IPS-NIHi7 (cell line): ENCODE results near the gene STK11.
"Not testable (repeated sequence)": the region's sequence is repeated elsewhere in the genome, so short reads cannot be mapped to it uniquely, and the experiment has no call there.

ENCODE experiments used
- DNase-seq: peaks from one replicate; pipeline ENCODE4 v3.0.0; 2012; ENCODE audit warnings: mixed read lengths; ENCODE audit errors: extremely low spot score

The STK11 gene

GRCh38 chr19:1208830-1209229 lies 3.3 kb downstream of the STK11 start:
- DNase-seq = not testable (repeated sequence)

- DNase-seq = no peak
Observed at GRCh38 chr19:1210227-1210538, 4.6 kb downstream of the STK11 start.

GRCh38 chr19:1211494-1212234 lies 6.1 kb downstream of the STK11 start:
- DNase-seq = peak; percentile 54

- no peak for DNase-seq
Observed at GRCh38 chr19:1213391-1214286, 8.1 kb downstream of the STK11 start.

GRCh38 chr19:1214299-1214861 lies 8.8 kb downstream of the STK11 start:
- DNase-seq = no peak

- no peak for DNase-seq
Observed at GRCh38 chr19:1214862-1215731, 9.5 kb downstream of the STK11 start.

GRCh38 chr19:1216756-1217155 lies 11.2 kb downstream of the STK11 start:
- no peak for DNase-seq

GRCh38 chr19:1217366-1217765 lies 11.8 kb downstream of the STK11 start:
- peak; percentile 60 for DNase-seq

GRCh38 chr19:1218751-1219567 lies 13.4 kb downstream of the STK11 start:
- DNase-seq = no peak

- DNase-seq = no peak
Observed at GRCh38 chr19:1219786-1220476, 14.4 kb downstream of the STK11 start.

- no peak for DNase-seq
Observed at GRCh38 chr19:1220477-1220930, 14.9 kb downstream of the STK11 start.

- peak; percentile 63 for DNase-seq
Observed at GRCh38 chr19:1220976-1221903, 15.7 kb downstream of the STK11 start.

GRCh38 chr19:1221904-1222255 lies 16.3 kb downstream of the STK11 start:
- no peak for DNase-seq

- DNase-seq = no peak
Observed at GRCh38 chr19:1222394-1222793, 16.8 kb downstream of the STK11 start.

GRCh38 chr19:1223018-1223855 lies 17.7 kb downstream of the STK11 start:
- peak; percentile 75 for DNase-seq

- DNase-seq = no peak
Observed at GRCh38 chr19:1224047-1224825, 18.7 kb downstream of the STK11 start.

- no peak for DNase-seq
Observed at GRCh38 chr19:1224847-1225246, 19.3 kb downstream of the STK11 start.
